ENCODE measurements around the gene SLC30A2. TPM values are rescaled to one million over a fixed set of nuclear protein-coding genes. Genes with fewer than 3 reads are reported as not detected.
A peak's percentile ranks its signal among the peaks of the same experiment; 100 is the strongest.

SLC30A2 gene
- total and polyA plus RNA-seq, 9 of the 15 experiments (the other 6 are each of a cell fraction or from before 2014, with no cell fraction given): 0.01 to 0.18 (median 0.06) TPM; not detected in 3

DNA sequence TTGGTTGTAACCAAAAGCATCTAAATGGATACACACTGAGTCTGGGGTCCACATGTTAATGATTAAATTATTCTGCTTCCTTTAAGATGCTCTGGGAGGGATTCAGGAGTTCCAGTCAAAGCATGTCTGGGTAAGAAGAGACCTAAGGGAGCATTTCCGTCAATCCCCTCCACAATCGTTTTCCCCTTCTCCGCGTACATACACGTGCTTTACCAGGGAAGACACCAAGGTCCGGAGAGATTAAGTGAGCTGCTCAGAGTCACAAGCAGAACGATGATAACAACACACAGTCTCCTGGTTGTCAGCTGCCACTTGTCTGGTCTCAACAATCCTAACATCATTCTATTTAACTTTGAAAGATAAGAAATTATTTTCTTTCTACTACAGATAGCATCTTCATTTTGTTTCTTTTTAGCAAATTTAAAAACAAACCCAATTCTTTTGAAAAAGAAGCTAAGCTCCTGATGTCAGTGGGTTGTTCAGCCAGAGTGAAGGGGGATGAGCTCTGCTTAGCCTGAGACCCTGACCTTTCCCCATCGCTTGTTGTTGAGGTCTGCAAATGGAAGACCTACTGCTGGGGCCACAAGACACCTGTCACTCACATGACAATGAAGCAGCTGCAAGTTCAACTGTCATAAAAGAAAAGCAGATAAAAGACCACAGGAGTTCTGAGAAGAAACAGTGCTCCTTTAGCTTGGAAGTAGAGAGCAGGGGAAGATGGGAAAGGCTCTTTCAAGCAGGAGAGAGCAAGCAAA lies 52.5 kb downstream of the SLC30A2 start (continued):
- TF ChIP-seq, protein P1, sequence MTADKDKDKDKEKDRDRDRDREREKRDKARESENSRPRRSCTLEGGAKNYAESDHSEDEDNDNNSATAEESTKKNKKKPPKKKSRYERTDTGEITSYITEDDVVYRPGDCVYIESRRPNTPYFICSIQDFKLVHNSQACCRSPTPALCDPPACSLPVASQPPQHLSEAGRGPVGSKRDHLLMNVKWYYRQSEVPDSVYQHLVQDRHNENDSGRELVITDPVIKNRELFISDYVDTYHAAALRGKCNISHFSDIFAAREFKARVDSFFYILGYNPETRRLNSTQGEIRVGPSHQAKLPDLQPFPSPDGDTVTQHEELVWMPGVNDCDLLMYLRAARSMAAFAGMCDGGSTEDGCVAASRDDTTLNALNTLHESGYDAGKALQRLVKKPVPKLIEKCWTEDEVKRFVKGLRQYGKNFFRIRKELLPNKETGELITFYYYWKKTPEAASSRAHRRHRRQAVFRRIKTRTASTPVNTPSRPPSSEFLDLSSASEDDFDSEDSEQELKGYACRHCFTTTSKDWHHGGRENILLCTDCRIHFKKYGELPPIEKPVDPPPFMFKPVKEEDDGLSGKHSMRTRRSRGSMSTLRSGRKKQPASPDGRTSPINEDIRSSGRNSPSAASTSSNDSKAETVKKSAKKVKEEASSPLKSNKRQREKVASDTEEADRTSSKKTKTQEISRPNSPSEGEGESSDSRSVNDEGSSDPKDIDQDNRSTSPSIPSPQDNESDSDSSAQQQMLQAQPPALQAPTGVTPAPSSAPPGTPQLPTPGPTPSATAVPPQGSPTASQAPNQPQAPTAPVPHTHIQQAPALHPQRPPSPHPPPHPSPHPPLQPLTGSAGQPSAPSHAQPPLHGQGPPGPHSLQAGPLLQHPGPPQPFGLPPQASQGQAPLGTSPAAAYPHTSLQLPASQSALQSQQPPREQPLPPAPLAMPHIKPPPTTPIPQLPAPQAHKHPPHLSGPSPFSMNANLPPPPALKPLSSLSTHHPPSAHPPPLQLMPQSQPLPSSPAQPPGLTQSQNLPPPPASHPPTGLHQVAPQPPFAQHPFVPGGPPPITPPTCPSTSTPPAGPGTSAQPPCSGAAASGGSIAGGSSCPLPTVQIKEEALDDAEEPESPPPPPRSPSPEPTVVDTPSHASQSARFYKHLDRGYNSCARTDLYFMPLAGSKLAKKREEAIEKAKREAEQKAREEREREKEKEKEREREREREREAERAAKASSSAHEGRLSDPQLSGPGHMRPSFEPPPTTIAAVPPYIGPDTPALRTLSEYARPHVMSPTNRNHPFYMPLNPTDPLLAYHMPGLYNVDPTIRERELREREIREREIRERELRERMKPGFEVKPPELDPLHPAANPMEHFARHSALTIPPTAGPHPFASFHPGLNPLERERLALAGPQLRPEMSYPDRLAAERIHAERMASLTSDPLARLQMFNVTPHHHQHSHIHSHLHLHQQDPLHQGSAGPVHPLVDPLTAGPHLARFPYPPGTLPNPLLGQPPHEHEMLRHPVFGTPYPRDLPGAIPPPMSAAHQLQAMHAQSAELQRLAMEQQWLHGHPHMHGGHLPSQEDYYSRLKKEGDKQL (CRISPR knock-in tag; IDR thresholded peaks at IDR 0.05; ENCODE audit: borderline replicate concordance): no peak
- TF ChIP-seq, protein P2, sequence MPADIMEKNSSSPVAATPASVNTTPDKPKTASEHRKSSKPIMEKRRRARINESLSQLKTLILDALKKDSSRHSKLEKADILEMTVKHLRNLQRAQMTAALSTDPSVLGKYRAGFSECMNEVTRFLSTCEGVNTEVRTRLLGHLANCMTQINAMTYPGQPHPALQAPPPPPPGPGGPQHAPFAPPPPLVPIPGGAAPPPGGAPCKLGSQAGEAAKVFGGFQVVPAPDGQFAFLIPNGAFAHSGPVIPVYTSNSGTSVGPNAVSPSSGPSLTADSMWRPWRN (IDR thresholded peaks at IDR 0.05; ENCODE audit: low read depth): peak; percentile 42; the same call in 1 of the 2 replicates
- no peak for TF ChIP-seq ZNF232 (CRISPR knock-in tag; IDR thresholded peaks at IDR 0.05)
- TF ChIP-seq PML (IDR thresholded peaks at IDR 0.05; ENCODE audit: low read length): no peak
- TF ChIP-seq, protein P3, sequence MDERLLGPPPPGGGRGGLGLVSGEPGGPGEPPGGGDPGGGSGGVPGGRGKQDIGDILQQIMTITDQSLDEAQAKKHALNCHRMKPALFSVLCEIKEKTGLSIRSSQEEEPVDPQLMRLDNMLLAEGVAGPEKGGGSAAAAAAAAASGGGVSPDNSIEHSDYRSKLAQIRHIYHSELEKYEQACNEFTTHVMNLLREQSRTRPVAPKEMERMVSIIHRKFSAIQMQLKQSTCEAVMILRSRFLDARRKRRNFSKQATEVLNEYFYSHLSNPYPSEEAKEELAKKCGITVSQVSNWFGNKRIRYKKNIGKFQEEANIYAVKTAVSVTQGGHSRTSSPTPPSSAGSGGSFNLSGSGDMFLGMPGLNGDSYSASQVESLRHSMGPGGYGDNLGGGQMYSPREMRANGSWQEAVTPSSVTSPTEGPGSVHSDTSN (CRISPR knock-in tag; IDR thresholded peaks at IDR 0.05; ENCODE audit: low read depth): no peak; the same call in 1 of the 2 replicates
- TF ChIP-seq, protein P3 (tag; conservative IDR thresholded peaks at IDR 0.05; ENCODE audit: low read depth): peak; percentile 59
- no peak for TF ChIP-seq MIER1 (IDR thresholded peaks at IDR 0.05; ENCODE audit: low read depth)
- peak in 1 of 2 experiments; percentile 14; a peak in 1 of 4 replicates for TF ChIP-seq TEAD1 (CRISPR knock-in tag; IDR thresholded peaks at IDR 0.05)
- TF ChIP-seq FOXP1 (CRISPR knock-in tag; IDR thresholded peaks at IDR 0.05): no peak
- TF ChIP-seq, protein P4, sequence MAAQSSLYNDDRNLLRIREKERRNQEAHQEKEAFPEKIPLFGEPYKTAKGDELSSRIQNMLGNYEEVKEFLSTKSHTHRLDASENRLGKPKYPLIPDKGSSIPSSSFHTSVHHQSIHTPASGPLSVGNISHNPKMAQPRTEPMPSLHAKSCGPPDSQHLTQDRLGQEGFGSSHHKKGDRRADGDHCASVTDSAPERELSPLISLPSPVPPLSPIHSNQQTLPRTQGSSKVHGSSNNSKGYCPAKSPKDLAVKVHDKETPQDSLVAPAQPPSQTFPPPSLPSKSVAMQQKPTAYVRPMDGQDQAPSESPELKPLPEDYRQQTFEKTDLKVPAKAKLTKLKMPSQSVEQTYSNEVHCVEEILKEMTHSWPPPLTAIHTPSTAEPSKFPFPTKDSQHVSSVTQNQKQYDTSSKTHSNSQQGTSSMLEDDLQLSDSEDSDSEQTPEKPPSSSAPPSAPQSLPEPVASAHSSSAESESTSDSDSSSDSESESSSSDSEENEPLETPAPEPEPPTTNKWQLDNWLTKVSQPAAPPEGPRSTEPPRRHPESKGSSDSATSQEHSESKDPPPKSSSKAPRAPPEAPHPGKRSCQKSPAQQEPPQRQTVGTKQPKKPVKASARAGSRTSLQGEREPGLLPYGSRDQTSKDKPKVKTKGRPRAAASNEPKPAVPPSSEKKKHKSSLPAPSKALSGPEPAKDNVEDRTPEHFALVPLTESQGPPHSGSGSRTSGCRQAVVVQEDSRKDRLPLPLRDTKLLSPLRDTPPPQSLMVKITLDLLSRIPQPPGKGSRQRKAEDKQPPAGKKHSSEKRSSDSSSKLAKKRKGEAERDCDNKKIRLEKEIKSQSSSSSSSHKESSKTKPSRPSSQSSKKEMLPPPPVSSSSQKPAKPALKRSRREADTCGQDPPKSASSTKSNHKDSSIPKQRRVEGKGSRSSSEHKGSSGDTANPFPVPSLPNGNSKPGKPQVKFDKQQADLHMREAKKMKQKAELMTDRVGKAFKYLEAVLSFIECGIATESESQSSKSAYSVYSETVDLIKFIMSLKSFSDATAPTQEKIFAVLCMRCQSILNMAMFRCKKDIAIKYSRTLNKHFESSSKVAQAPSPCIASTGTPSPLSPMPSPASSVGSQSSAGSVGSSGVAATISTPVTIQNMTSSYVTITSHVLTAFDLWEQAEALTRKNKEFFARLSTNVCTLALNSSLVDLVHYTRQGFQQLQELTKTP (IDR thresholded peaks at IDR 0.05; ENCODE audit: low read depth in 1 of 2, partially characterized antibody in 2 of 2): no peak
- TF ChIP-seq RBM39 (optimal IDR thresholded peaks at IDR 0.05; ENCODE audit: low read depth, low read length): no peak
- TF ChIP-seq RBM25 (IDR thresholded peaks at IDR 0.05; ENCODE audit: low read depth, low read length, severe bottlenecking): peak; percentile 4
- TF ChIP-seq SMARCE1 (IDR thresholded peaks at IDR 0.05): no peak
- TF ChIP-seq TCF7L2 (IDR thresholded peaks at IDR 0.05; ENCODE audit: low read depth, low read length): no peak
